Psoas muscle (tissue), 8 donors: ENCODE results near the gene KRT10. TPM values are rescaled to one million over a fixed set of nuclear protein-coding genes. Genes with fewer than 3 reads are reported as not detected.

Experiments
- ATAC-seq, 4 donors: fragments of 200-7000 bp; cut with Tn5 transposase; one replicate each; pipeline ENCODE4 v1.9.1; 2020; ENCODE audit warnings: moderate library complexity in 3 of 4, mild to moderate bottlenecking in 2 of 4
- DNase-seq, 2 donors: peaks; one replicate each; pipeline ENCODE4 v3.0.0-alpha.2; 2020
- H3K27ac ChIP-seq: fragments of 200-600 bp; one replicate; pipeline ENCODE4 v1.8.0; 2022
- H3K27me3 ChIP-seq, 3 donors: fragments of 200-600 bp in 1 of 3; one replicate each; pipeline versions ENCODE4 v1.6.1 to v1.8.0; 2013 to 2022; ENCODE audit warnings: low read length in 2 of 3, mild to moderate bottlenecking in 2 of 3, moderate library complexity in 1 of 3; ENCODE audit not compliant: insufficient read depth in 3 of 3
- H3K36me3 ChIP-seq, 2 donors: fragments of 200-600 bp in 1 of 2; one replicate each; pipeline versions ENCODE4 v1.6.1 to v1.8.0; 2013 to 2022; ENCODE audit warnings: low read depth in 1 of 2, mild to moderate bottlenecking in 1 of 2, moderate library complexity in 1 of 2; ENCODE audit not compliant: insufficient read depth in 1 of 2
- H3K4me1 ChIP-seq: fragments of 200-600 bp; one replicate; pipeline ENCODE4 v1.8.0; 2022
- H3K4me3 ChIP-seq: fragments of 200-600 bp; one replicate; pipeline ENCODE4 v1.8.0; 2022; ENCODE audit warnings: mild to moderate bottlenecking
- H3K9me3 ChIP-seq: fragments of 200-600 bp; one replicate; pipeline ENCODE4 v1.8.0; 2022
- WGBS, 3 donors: extraction: QIAGEN DNeasy Blood & Tissue Kit; methylation state at CpG; one replicate each; pipeline versions ENCODE4 v1.1.6 to v1.1.7; 2013; 5-methylcytosine and 5-hydroxymethylcytosine counted together
- intact Hi-C, 2 donors: fragments of 100-400 bp; cut with DNase I; formaldehyde crosslinking; loops; one replicate each; pipeline versions ENCODE4 v1.11.0 to v1.14.2; 2022
- polyA plus RNA-seq, 3 donors: library from polyadenylated mRNA; stranded (reverse); fragments of 200-250 nt; gene quantifications; one replicate each; pipeline ENCODE4 v1.2.3, GENCODE V29; 2013
- total RNA-seq, 4 donors: library from RNA; stranded (reverse); fragmentation: NEBNext Ultra II Directional in 2 of 4; extraction: Animal tissue kit (Norgen Biotek cat#: 25700) in 2 of 4; gene quantifications; one replicate each; pipeline versions ENCODE4 v1.2.1 to v1.2.4, GENCODE V29; 2021 to 2023
- TF ChIP-seq, protein P1 (sequence below): fragments of 200-600 bp; IDR thresholded peaks from one replicate; pipeline ENCODE4 v1.8.0; 2022; ENCODE audit warnings: antibody characterized with exemption
- donor health status: healthy with polysubstance abuse.
- donor health status: DM: no; HTN: no; CAD: no; lungs with moderate emphysema.
- donor health status: Bipolar disorder and iron deficiency.
- donor health status: healthy.
- donor health status: DM: yes; HTN: yes; CAD: no.
- donor health status: DM: no; HTN: no; CAD: no.
- donor health status: DM: no; HTN: no; CAD: no.
- donor health status: DM: yes; HTN: yes; CAD: no.

KRT10 gene
- total and polyA plus RNA-seq, 7 donors = 23.3 to 38.8 (median 32.7) TPM

DNA sequence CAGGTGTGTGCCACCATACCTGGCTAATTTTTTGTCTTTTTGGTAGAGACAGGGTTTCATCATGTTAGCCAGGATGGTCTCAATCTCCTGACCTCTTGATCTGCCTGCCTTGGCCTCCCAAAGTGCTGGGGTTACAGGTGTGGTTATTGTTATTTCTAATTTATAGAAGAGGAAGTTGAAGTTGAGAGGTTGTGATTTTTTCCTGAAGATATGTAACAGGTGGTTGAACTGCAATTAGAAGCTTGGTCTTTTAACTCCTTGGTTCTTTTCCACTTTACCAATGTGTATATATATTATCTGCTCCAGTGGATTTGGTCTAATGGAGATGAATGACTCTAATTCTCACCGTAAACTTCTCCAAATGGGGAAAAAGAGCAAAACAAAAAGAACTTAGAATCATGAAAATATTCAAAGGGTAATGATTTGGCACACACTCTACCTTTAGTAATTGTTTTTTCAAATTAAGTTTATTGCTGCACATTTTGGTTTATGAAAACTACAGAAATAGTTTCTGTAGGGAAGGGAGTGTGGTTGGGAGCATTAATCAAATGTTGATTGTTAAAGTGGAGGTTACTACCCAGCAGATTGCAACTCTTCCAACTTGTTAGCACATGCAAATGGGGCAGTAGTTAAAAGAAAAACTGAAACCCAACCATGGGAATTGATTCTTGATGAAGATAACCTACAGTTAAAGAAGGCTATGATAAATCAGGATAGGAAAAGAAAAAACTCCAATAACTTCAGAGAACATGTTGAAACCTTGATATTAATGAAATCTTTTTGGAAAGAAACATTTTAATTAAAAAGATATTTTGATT lies 1.8 kb upstream of the KRT10 start:
- 88 to 100% (median 95%) methylated on average over 1 of the region's 1 CpG for WGBS, 3 donors
- ATAC-seq = no peak

DNA sequence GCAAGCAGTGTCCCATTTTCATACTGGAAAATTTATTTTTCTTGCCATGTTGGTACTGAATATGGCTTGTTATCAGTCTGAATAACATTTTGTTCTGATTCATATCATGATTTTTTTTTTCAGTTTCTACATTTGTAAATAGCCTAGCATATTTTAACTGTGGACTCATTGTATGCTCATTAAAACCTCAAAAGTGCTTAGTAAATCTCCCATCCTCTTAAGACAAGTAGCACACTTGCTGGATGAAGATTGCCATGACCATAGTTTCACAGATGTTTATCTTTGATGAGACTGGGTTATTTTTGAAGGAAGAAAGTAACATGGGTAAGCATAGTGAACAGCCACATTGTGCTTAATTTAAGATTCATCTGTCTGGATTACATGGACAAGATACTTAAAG lies 878 bp downstream of the KRT10 start:
- no peak overlapping the region for H3K27ac ChIP-seq
- DNase-seq (no peak), ATAC-seq (no peak)
- H3K4me1 ChIP-seq = peaks cover 17% of the 10 kb centered on the region
- intact Hi-C loops = no loop called here
- peaks cover 4 to 14% of the 10 kb centered on the region in 2 donors for H3K36me3 ChIP-seq
- H3K4me3 ChIP-seq = no peak overlapping the region
- TF ChIP-seq, protein P1, sequence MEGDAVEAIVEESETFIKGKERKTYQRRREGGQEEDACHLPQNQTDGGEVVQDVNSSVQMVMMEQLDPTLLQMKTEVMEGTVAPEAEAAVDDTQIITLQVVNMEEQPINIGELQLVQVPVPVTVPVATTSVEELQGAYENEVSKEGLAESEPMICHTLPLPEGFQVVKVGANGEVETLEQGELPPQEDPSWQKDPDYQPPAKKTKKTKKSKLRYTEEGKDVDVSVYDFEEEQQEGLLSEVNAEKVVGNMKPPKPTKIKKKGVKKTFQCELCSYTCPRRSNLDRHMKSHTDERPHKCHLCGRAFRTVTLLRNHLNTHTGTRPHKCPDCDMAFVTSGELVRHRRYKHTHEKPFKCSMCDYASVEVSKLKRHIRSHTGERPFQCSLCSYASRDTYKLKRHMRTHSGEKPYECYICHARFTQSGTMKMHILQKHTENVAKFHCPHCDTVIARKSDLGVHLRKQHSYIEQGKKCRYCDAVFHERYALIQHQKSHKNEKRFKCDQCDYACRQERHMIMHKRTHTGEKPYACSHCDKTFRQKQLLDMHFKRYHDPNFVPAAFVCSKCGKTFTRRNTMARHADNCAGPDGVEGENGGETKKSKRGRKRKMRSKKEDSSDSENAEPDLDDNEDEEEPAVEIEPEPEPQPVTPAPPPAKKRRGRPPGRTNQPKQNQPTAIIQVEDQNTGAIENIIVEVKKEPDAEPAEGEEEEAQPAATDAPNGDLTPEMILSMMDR = no peak
- no peaks in the 10 kb centered on the region for H3K27me3 ChIP-seq
- no peaks in the 10 kb centered on the region for H3K9me3 ChIP-seq

More for the DNA sequence above, 1.8 kb upstream of the KRT10 start:
- H3K4me3 ChIP-seq = no peak overlapping the region
- TF ChIP-seq, protein P1 = no peak
- H3K27ac ChIP-seq = no peak overlapping the region
- intact Hi-C loops = no loop called here
- peaks cover 11% of the 10 kb centered on the region for H3K4me1 ChIP-seq
- H3K27me3 ChIP-seq = no peaks in the 10 kb centered on the region
- H3K36me3 ChIP-seq = peaks cover 0 to 7% of the 10 kb centered on the region in 2 donors
- no peaks in the 10 kb centered on the region for H3K9me3 ChIP-seq
- no peak for DNase-seq

DNA sequence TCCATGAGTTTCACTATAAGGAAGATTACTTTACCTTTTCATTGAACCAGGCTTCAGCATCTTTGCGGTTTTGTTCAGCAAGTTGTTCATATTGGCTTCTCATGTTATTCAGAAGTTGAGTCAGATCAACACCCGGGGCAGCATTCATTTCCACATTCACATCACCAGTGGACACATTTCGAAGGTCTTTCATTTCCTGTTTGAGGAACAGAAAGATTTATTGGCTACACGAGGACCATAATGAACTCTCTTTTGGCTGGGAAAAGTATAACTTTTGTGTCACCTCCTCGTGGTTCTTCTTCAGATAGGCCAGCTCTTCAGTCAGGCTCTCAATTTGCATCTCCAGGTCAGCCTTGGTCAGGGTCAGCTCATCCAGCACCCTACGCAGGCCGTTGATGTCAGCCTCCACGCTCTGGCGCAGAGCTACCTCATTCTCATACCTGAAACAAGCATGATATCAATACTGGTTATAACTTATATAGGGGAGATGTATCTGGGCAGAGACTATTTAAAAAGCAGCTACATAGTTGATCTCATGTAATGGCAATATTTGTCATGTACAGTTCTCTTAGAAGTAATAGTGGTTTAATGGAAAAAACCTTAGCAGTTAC lies 2.1 kb downstream of the KRT10 start:
- TF ChIP-seq, protein P1 = no peak
- H3K4me3 ChIP-seq = peak overlapping the region; percentile 89
- no peaks in the 10 kb centered on the region for H3K9me3 ChIP-seq
- H3K27ac ChIP-seq = peak overlapping the region; percentile 90
- ATAC-seq (no peak), DNase-seq (no peak)
- 85 to 87% (median 86%) methylated on average over 9 of the region's 9 CpGs for WGBS, 3 donors
- H3K4me1 ChIP-seq = peaks cover 17% of the 10 kb centered on the region
- intact Hi-C loops = no loop called here
- H3K27me3 ChIP-seq = no peaks in the 10 kb centered on the region
- H3K36me3 ChIP-seq = peaks cover 4 to 14% of the 10 kb centered on the region in 2 donors

DNA sequence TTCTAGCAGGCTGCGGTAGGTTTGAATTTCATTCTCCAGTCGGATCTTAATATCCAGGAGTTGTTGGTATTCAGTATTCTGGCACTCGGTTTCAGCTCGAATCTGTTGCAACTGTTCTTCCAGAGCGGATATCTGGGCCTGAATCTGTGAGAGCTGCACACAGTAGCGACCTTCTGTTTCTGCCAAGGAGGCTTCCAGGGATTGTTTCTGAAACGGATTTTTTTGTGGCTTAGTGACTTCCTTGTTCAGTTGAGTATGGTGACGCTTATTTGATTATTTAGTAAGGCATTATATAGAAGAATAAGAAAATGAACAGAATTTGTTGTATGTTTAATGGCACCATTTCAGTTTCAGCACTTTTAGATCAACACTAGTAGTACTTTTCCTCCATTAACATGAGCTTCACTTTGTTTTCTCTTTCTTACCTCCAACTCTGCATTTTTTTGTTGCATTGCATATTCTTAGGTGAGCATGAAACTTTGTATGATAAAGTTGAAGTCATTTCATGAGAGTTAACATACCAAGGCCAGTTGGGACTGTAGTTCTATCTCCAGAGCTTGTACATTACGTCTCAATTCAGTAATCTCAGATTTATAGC lies 2.8 kb downstream of the KRT10 start:
- Histone ChIP-seq H3K27me3 (no peaks in the 10 kb centered on the region), H3K27ac (peak overlapping the region; percentile 90), H3K4me3 (peak overlapping the region; percentile 89), H3K36me3 (peaks cover 4 to 14% of the 10 kb centered on the region in 2 donors), H3K4me1 (peaks cover 17% of the 10 kb centered on the region), H3K9me3 (no peaks in the 10 kb centered on the region)
- no peak for DNase-seq
- 30 to 36% (median 35%) methylated on average over 9 of the region's 9 CpGs for WGBS, 3 donors
- TF ChIP-seq, protein P1 = no peak
- ATAC-seq = peak in 3 of 4 donors; percentile 48 to 68 (median 52)
- intact Hi-C loops = no loop called here
